ENCODE measurements around the gene LYL1.
A peak's percentile ranks its signal among the peaks of the same experiment; 100 is the strongest.

LYL1 gene

GRCh38 chr19:13130886-13131490, 28.3 kb upstream of the LYL1 start:
- DNase-seq = no peak

DNA sequence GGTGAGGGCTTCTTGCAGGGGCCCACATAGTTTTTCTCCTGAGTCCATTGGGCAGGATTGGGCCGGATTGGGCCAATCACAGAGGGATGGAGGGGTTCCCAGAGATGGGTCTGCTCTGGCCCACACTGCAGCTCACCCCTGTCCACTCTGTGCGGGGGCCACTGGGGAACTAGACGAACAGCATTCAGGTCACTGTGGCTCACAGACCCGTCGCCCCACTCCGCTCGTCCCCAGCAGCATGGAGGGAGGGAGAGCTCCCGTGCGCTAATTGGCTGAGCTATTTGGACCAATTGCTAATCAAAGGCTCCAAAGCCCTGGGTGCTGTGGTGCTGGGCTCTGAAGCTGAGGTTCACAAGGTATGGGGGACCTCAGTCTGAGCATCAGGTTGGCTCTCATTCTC, 26.7 kb upstream of the LYL1 start:
- no peak for DNase-seq

DNA sequence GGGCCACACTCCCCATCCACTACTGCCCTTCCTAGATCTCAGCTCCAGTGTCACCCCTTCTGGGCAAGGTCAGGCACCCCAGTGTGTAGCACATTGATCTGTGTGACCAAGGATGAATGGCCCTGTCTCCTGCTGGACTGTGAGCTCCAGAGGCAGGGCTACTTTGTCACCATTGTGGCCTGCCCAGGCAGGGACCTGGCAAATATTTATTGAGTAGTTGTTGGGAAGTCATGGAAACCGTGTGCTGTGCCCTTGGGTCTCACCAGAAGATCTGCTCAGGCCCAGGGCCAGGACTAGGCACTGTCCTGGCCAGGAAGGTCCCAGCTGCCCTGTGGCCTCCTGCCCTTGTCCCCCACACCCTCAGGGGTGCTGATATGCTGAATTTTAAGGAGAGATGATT, 25.9 kb upstream of the LYL1 start:
- no peak for DNase-seq

DNA sequence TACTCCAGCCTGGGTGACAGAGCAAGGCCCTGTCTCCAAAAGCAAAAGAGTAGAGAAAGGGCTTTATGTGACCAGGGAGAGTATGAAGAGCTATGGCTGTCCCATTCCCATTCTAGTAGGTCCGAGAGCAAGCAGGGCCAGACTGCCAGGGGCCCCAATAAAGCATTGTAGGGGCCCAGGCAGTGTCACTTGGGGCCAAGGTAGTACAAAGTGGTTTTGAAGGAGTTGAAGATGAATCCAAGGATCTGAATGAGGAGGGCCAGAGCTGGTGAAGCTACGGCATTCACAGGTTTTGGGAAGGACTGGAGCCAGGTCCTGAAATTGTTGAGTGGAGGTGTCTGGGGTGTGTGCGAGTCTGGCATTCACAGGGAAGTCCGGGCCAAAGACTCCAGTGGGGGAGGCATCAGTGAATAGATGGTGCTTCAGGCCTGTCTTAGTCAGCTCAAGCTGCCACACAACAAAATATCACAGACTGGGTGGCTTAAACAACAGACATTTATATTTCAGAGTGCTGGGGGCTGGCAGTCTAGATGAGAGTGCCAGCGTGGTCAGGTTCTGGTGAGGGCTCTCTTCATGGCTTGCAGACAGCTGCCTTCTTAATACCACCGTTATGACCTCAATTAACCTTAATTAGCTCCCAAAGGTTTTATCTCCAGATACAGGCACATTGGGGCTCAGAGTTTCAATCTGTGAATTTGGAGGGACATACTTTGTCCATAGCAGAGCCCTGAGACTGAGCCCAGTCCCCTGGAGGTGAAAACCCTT, 25.3 kb upstream of the LYL1 start:
- peak in 6 of 58 donors; percentile 9 to 36 (median 22) for DNase-seq

DNA sequence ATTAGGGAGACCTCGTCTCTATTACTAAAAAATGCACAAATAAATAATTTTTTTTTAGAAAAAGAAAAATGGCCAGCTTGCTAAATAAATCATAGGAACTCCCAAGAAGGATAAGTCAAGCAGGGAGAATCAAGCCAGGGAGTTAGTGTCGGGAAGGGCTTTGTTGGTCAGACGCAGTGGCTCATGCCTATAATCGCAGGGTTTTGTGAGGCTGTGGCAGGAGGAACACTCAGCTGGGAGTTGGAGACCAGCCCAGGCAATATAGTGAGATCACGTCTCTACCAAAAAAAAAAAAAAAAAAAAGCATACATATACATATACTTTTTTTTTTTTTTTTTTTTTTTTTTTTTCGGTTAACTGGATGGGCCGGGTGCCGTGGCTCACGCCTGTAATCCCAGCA, 24.4 kb upstream of the LYL1 start:
- no peak for DNase-seq

DNA sequence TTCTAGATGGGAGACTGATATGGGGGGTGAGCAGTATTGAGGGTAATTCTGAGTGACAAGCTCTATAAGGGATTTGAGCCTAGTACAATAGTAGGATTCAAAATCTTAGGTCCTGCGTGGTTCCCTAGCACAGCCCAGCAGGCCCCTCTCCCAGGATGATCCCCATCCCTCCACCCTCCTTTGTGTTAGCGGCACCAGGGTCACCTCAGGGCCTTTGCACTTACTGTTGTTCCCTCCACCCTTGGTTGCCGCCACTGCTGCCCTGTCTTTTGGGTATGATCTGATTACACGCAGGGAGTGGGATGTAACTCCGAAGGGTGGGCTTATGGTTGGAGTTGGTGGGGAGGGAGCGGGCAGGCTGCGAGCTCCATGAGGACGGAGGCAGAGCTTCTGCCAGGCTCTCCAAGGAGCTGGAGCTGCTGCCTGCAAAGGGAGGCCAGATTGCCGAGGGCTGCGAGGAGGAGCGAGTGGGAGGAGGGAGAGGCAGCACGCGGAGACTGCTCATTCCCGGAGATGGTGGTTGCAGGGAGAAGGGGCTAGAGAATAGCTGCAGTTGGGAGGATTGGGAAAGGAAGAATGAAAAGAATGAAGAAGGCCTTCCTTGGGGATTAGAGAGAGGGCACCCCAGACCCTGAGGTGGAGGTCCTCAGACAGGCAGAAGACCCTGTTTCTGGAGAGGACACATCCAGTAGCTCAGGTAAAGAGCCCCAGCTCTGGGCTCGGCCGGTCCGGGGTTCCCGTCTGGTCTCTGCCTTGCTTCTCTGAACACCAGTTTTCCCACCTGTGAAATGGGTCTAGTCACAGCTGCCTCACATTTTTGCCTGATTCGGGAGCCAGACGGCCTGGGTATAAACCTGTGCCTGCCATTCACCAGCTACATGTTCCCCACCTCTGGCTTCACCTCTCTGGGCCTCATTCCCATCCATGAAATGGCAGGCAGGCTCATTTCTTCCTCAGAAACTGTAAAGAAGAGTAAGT, 20.6 kb upstream of the LYL1 start:
- DNase-seq = peak in 22 of 58 donors; percentile 10 to 70 (median 36)

GRCh38 chr19:13122275-13122878, 19.7 kb upstream of the LYL1 start:
- DNase-seq = no peak

DNA sequence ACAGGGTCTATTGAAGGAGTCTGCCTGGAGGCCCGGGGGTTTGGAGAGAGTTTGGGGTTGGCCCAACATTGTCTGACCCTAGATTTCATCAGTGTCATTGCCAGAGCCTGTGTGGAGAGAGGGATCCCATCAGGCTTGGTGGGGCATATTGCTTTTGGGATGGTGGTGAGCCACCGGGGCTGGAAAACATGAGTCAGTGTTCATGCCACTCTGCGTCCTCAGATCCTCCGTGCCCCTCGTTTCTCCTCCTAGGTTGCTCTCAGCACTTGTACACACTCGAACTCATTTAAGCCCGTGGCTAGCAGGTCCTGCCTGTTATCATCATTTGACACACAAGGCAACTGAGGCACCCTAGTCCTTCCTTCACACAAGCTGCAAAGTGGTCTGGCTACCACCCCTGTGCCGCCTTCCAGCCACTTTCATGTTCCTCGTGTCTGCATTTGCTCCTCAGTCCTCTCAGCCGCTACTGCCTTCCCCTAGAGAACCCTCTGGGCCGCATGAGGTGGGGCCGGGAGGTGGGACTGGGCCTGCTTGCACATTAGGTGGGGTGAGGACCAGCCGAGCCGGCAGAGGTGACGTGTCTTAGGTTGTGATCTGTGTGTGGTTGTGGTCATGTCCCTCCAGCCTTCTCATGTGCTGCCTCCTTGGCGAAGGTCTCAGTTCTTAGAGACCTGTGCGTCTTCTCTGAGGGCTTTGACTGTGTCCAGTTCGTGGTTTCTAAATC, 19.1 kb upstream of the LYL1 start:
- no peak for DNase-seq

DNA sequence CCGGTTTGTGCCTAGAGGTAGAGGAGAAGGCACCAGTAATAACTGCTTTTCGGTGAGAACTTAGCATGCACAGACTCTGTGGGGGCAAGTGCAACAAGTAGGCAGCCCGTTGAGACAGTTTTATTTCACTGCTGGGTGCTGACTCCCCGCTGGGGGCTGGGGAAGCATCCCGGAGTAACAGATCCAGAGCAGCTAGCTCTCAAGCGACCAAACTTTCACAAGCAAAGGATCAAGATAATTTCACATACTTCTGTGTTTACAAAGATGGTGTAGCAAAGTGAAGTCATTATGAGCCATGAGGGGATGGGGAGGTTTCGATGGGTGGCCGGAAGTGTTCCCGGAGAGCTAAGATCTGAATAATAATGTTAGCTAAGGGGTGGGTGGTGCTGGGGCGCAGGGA, 18.2 kb upstream of the LYL1 start:
- no peak for DNase-seq

- no peak for DNase-seq
Observed at GRCh38 chr19:13120031-13120430, 17.4 kb upstream of the LYL1 start.

DNA sequence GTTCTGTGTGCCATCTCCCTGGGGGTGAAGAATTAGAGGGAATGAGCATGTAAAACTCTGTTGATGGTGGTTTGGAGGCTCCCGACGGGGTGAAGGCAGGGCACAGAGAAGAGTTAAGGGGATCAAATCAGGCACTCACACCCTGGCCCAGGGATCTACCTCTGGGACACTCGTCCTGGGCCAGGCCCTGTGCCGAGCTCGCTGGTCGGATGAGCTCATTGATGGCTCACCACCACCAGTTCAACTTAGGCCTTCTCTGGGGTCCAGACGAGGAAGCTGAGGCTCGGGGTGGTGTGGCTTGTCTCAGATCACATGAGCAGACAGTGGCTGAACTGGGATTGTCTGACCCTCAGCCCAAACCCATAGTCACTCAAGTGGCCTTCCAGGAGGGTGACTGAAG, 17.0 kb upstream of the LYL1 start:
- DNase-seq = no peak

DNA sequence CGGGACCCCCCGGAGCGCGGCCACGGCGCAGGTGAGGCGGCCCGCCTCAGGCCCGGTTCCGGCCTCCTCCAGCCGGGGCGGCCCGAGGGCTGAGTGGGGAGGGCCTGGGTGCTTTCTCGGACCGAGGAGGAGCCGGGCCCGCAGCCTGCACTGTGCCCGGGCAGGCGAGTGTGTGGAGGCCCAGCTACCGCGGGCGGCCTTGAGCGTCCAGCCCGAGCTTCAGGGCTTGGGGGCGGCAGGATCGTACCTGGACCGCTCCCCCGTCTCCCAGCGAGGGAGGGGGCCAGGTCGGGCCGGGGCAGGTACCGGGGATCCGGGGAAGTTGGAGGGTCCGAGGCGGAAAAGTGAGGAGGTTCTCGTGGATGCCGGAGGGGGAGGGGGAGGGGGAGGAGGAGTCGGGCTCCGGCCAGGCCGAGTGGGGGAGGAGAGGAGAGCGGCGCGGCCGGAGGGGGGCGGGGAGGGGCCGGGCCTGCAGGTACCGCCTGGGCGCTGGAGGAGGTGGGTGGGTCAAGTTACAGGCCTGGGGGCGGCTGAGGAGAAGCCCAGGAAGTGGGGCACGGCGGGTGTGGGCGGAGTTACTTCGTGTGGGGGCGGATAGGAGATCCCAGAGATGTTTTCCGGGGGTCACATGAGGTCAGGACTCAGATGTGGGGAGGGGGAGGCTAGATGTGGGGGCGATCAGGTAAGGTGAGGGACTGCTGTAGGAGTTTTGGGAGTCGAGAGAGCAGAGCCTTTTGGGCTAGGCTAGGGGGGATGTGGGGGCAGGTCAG, 16.0 kb upstream of the LYL1 start:
- DNase-seq = peak in 3 of 58 donors; percentile 18 to 44 (median 35)

DNA sequence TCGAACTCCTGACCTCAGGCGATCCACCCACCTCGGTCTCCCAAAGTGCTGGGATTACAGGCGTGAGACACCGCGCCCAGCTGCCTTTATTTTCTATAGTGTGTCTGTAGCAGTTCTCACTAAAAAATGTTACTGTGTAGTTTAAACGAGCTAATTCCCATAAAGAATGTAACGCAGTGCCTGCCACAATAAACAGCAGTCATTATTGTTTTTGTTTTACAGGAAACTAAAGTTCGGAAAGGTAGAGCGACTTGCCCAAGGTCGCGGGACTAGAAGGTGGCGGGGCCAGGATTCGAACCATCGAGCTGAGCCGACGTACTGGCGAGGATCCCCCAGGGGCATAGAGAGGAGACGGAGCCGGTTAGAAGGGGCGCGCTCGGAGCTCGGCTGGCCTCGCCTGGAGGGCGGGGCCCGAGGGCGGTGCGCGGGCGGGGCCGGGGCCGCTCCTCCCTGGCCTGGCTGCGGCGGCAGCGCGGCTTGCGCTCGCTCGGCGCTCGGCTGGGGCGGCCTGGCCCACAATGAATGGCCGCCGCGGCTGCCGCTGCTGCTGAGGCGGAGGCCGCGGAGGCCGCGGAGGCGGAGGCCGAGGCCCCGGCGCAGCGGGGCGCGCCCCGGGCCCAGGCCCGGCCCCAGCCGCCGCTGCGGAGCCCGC, 15.2 kb upstream of the LYL1 start, which contains the start of gene NACC1:
TSS of gene NACC1 (plus strand) at position 493 of the 652 bp plus-strand sequence. CDS start 16,944 bp downstream, outside the sequence.
- DNase-seq = peak in 57 of 58 donors; percentile 28 to 94 (median 82)

- DNase-seq = no peak
Observed at GRCh38 chr19:13117176-13117771, 14.6 kb upstream of the LYL1 start.

- DNase-seq = peak; percentile 40 to 95 (median 84)
Observed at GRCh38 chr19:13116282-13117175, 13.9 kb upstream of the LYL1 start, which contains the start of gene TRMT1. TRMT1 (minus strand) TSS chr19:13116740; CDS start chr19:13116399, 341 bp downstream.

GRCh38 chr19:13115936-13116281, 13.3 kb upstream of the LYL1 start:
- no peak for DNase-seq

DNA sequence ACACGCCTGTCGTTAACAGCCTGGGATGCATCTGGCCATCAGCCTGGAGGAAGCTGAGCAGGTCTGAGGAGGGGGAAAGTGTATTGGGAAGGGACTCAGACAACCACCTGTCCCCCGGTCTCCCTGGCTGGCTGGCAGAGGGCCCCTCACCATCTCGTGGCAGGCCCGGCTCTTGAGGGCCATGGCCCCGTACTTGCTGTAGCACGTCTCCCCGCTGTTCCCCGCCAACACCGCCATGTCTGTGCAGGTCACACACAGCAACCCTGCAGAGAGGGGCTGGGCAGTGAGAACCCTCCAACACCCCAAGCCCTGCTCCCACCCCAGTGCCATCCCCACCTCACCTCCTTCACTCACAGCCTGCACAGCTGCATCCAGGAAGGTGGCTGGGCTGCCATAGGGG, 9.9 kb upstream of the LYL1 start:
- no peak for DNase-seq

All from anterior cingulate cortex (tissue), 58 donors.